Uterus (tissue), 2 donors: ENCODE data around the gene ABCG1.

ENCODE experiments used
- CTCF ChIP-seq, 4 experiments: fragments of 200-600 bp in 2 of 4; fragments of 450-650 bp in 2 of 4; sonication (generic) in 2 of 4; IDR thresholded peaks; one replicate each; pipeline ENCODE4 v1.5.1; 2016 to 2019; ENCODE audit warnings: antibody characterized with exemption in 4 of 4, mild to moderate bottlenecking in 2 of 4, moderate library complexity in 1 of 4
- POLR2A ChIP-seq, 2 donors: fragments of 450-650 bp; IDR thresholded peaks; one replicate each; pipeline ENCODE4 v1.6.1; 2016; ENCODE audit warnings: antibody characterized with exemption in 2 of 2, mild to moderate bottlenecking in 1 of 2, moderate library complexity in 1 of 2

- TF ChIP-seq CTCF (IDR thresholded peaks at IDR 0.05) (no peak), POLR2A (IDR thresholded peaks at IDR 0.05) (no peak)
Observed at GRCh38 chr21:42171091-42172053, 47.6 kb upstream of the ABCG1 start.
